CD4-positive, alpha-beta T cell treated with Interleukin-1 beta for 1 hour (primary cell): ENCODE measurements around the gene SETD7.

Experiments
- DNase-seq, 2 donors: peaks; one replicate each; pipeline ENCODE4 v3.0.0-alpha.2; 2020 to 2022

Gene SETD7

GRCh38 chr4:139547979-139548378 lies 8.0 kb downstream of the SETD7 start:
- no peak for DNase-seq

DNA sequence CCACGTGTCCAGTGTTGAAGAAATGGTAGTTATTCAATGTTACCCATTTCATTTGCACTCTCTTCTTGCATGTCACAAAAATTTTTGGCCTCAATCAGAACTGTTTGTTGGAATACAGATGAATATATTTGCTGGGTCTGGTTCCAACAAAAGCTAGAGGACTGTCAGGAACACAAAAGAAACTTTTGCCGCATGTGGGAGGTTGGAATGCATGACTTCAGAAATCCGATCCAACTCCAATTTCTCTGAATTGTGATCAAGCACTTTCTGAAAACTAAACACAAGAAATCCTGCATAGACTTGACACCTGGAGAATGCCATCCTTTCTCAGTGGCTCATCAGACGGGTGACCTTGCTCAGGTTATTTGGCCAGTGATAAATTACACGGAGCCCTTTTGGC lies 15.4 kb downstream of the SETD7 start:
- no peak for DNase-seq

GRCh38 chr4:139540161-139540560 lies 15.9 kb downstream of the SETD7 start:
- DNase-seq, result no peak

- no peak for DNase-seq
Observed at GRCh38 chr4:139537292-139537691, 18.7 kb downstream of the SETD7 start.

DNA sequence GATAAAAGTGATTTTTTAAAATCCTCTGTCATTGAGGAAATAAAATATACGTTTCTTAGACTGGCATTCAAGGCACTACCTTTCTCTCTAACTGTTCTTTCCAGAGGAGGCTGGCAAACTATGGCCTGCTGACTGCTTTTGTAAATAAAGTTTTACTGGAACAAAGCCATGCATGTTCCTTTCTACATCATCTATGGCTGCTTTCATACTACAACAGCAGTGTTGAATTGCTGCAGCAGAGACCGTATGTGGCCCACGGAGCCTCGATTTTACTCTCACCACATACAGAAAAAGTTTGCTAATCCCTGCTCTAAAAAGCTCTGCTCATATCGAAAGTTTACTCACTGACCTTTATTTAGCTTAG lies 20.2 kb downstream of the SETD7 start:
- DNase-seq, result no peak

GRCh38 chr4:139535228-139535870 lies 20.7 kb downstream of the SETD7 start:
- no peak for DNase-seq

DNA sequence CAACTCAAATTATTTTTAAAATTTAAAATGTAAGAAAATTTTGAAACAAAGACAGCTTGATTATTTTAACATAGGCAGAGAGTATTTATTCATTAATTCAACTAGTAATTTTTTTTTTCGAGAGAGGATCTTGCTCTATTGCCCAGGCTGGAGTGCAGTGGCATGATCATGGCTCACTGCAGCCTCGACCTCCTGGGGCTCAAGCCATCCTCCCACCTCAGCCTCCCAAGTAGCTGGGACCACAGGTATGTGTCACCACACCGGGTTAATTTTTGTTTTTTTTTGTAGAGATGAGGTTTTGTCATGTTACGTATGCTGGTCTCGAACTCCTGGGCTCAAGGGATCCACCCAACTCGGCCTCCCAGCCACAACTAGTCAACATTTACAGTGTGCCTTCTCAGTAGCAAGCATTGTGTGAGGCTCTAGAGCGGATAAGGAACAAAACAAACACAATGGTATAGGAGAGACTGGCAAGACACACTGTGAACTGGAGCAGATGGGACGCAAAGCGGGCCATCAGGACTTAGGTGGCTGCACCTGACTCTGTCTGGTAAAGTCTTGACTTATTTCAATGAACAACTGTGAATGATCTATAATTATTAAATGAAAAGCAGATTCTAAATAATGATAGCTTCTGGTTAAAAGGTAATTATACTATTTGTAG lies 21.6 kb downstream of the SETD7 start:
- DNase-seq, result no peak

DNA sequence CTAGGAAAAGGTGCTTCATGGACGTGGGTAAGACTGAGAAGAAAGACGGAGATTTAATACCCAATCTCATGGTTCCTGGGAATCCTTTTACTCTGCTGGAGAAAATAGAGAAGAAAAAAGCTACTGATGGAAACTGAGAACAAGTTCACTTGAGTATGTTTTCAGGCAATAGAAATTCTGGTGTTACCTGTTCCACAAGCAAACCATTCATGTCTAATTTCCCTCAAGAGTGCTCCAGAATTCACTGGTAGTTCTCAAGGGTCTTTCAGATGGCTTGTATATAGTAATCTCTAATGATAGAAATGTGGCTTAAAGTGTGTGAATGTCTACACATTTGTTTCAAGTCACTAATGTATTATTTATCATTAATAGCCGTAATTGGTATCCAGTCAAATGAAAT lies 22.5 kb downstream of the SETD7 start:
- DNase-seq, result no peak

- no peak for DNase-seq
Observed at GRCh38 chr4:139532947-139533346, 23.1 kb downstream of the SETD7 start.

GRCh38 chr4:139530833-139531427 lies 25.1 kb downstream of the SETD7 start:
- DNase-seq, result peak; percentile 54 to 70

GRCh38 chr4:139528377-139529005 lies 27.5 kb downstream of the SETD7 start:
- peak; percentile 11 to 29 for DNase-seq

GRCh38 chr4:139526928-139527327 lies 29.1 kb downstream of the SETD7 start:
- no peak for DNase-seq

- DNase-seq, result no peak
Observed at GRCh38 chr4:139525414-139525813, 30.6 kb downstream of the SETD7 start.

DNA sequence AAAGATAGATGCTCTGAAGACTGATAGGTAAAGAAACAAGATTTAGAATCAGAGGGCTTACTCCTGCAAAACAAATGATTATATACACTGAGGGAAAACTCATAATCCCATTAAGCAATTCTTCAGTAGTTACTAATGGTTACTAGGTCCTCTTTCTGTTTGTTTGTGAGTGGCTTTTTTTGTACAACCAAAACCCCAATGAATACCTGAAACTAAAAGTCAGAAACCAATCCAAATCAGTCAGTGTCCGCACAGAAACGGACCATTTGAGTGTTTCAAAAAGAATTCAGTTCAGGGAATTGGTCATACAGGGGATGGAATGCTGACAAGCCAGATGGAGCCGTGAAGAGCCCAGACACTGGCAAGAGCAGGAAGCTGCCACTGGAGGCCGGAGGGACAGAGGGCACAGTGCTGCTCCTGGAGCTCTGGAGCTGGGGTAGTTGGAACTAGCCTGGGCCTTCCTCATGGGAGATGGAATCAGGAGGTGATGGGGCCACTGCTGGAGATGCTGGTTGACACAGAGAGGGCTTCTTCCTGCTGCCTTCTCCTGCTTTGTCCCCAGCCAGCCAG lies 31.9 kb downstream of the SETD7 start:
- no peak for DNase-seq

- no peak for DNase-seq
Observed at GRCh38 chr4:139523076-139523475, 32.9 kb downstream of the SETD7 start.

DNA sequence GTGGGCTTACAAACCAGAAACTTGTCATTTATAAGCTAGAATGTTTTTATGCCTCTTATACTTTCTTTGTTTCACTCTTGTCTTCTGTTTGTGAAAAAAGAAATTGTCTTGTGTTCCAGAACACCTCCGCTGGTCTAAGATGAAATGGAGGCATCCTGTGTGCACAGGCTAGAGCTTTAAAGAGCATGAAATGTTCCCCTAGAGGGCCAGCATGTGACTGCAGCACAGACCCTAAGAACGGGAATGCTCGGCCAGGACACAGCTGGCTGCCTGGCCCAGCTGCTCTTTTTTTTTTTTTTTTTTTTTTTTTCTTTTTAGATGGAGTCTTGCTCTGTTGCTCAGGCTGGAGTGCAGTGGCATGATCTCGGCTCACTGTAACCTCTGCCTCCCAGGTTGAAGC lies 33.6 kb downstream of the SETD7 start:
- DNase-seq, result no peak

GRCh38 chr4:139521754-139522401 lies 34.1 kb downstream of the SETD7 start:
- DNase-seq, result no peak

DNA sequence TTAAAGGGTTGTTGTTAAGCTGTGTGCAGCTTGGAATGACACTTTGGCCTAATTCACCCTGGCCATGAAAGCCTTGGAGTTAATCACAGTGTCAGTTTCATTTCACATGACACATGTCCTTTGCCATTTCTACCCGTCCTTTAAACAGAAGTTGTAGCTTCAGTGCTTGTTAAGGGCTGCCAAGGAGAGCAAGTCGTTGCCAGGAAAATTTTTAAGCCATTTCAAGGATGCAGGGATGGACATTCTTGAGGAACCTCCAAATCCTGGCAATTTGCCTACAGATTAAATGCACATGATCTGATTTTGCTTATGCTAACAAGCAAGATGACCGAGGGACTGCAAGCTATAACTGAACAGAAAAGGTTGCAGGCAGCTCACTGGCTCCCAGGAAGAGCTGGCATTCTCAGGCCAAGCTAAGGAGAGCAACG lies 40.5 kb downstream of the SETD7 start:
- no peak for DNase-seq

DNA sequence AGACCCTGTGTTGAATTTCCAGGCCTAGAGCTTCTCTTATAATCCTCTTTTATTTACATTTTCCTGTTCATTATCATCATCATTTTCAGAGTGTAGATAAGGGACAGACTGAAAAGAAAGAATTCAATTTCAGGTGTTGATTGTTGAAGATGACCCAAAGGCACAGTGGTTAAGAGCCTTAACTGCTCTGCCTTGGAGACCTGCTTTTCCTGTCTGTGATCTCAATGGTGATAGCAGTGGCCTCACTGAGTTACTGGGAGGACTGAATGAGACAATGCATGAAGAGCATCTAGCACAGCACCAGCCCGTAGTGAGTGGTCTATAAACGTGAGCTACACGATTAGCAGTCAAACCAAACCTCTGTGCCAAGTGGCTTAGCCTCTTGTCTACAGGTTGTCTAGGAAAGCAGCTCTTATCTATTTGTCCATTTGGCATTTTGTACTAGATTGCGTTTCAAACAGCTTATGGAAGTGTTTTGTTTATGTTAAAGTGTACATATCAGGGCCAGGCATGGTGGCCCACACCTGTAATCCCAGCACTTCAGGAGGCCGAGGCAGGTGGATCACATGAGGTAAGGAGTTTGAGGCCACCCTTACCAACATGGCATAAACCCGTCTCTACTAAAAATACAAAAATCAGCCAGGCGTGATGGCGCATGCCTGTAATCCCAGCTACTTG lies 41.5 kb downstream of the SETD7 start:
- DNase-seq, result no peak

GRCh38 chr4:139511320-139511719 lies 44.7 kb downstream of the SETD7 start:
- no peak for DNase-seq

DNA sequence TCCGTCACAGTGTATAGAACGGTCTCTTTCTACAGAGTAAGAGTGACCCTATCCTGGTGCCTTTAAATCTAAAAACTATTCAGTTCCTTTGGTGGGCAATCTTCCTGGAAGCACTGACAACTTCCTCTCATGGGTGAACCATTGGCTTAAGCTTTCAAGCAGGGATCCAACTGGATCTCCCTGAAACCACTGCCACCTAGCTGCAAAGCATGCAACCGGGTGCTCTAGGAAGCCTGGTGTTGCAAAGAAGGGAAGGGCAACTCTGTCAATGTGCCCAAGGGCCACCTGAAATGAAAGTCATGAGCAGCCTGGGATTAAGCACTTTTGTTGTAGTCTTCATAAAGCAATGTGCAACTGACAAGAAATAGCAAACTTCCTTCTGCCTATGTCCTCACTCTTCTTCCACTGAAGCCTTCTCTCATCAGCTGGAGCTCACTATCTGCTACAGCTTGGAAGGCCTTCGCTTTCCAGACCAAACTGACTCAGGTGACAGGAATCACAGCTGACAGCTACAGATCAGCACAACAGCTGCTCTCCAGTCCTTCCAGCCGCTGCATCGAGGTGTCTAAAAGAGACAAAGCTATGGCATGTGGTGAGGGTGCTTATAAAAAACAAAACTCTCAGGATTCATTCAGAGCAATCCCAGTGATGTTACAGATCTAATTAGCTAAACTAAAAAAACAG lies 46.1 kb downstream of the SETD7 start:
- DNase-seq, result no peak
